WI38 (cell line): ENCODE measurements around the gene ZNF808.
A peak's percentile ranks its signal among the peaks of the same experiment; 100 is the strongest.

ENCODE experiments used
- H3K4me3 ChIP-seq: 2 replicates; pipeline ENCODE4 v1.5.1; 2011; ENCODE audit warnings: low read depth, mild to moderate bottlenecking, control low read depth, low read length
- TF ChIP-seq, protein P1 (sequence below): IDR thresholded peaks from 2 replicates; pipeline ENCODE4 v1.5.1; 2012; ENCODE audit warnings: low read depth, mild to moderate bottlenecking, control low read depth, low read length

ZNF808 gene

GRCh38 chr19:52599241-52599640, 71.8 kb downstream of the ZNF808 start:
- no peak overlapping the region for H3K4me3 ChIP-seq
- TF ChIP-seq, protein P1, sequence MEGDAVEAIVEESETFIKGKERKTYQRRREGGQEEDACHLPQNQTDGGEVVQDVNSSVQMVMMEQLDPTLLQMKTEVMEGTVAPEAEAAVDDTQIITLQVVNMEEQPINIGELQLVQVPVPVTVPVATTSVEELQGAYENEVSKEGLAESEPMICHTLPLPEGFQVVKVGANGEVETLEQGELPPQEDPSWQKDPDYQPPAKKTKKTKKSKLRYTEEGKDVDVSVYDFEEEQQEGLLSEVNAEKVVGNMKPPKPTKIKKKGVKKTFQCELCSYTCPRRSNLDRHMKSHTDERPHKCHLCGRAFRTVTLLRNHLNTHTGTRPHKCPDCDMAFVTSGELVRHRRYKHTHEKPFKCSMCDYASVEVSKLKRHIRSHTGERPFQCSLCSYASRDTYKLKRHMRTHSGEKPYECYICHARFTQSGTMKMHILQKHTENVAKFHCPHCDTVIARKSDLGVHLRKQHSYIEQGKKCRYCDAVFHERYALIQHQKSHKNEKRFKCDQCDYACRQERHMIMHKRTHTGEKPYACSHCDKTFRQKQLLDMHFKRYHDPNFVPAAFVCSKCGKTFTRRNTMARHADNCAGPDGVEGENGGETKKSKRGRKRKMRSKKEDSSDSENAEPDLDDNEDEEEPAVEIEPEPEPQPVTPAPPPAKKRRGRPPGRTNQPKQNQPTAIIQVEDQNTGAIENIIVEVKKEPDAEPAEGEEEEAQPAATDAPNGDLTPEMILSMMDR: no peak

DNA sequence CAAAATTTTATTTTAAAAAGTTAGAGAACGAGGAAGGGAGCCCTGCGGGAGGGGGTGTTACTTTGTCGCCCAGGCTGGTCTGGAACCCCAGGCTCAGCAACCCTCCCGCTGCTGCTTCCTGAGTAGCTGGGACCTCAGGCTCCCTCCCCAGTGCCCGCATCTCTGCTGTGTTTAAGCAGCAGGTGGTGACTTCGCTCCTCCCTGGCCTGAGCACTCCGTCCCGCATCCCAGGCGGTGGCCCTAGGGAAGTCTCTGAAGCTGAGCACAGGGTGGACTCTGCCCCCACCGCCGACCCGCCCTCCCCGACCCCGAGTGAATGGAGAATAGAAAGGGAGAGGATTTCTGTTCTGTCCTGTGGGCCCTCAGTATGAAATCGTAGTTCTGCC, 73.2 kb downstream of the ZNF808 start:
- TF ChIP-seq, protein P1: no peak
- peak overlapping the region; percentile 70 for H3K4me3 ChIP-seq

DNA sequence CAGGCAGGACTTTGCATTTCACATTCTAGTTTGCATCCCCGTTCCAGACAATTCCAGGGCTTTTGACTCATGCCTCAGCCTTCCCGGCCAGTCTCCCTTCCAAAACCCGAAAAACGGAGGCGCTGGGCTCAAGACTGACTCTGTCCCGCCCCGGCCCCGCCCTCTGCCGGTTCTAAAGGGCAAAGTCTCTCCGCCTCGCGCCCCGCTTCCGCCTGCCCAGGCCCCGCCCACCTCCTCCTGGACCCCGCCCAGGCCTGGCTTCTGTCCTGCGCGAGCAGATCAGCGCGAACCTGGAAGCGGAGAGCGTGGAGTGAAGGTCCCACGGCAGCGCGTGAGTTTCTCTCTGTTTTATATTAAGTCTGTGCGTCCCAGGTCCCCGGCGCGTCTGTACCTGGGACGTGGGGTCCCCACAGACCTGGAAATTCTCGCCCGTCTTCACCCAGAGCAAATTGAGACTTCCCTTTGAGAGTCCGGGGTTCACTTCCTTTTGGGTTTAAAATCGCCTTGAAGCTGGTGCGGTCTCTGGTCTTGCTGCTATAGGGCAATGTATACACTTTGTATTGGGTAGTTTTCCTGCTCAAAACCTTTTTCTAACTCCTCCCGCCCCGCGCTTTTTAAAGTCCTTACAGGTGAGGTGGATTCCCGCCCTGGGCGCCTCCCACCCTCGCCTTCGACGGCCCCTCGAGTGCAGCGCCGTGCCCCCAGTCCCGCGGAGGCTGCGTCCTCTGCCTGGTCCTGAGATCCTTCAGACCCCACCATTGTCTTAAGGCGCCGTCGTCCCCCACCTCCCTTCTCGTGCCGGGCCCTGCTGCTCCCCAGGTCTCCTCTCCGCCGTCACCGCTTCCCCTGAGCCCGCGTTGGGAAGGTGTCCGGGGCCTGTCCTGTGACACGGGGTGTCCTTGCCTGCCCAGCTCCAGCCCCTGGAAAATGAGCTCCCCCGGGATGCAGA, 73.8 kb downstream of the ZNF808 start:
- TF ChIP-seq, protein P1: no peak
- peak overlapping the region; percentile 70 for H3K4me3 ChIP-seq

- H3K4me3 ChIP-seq: peak overlapping the region; percentile 70
Measured at GRCh38 chr19:52601974-52602366, 74.5 kb downstream of the ZNF808 start.

DNA sequence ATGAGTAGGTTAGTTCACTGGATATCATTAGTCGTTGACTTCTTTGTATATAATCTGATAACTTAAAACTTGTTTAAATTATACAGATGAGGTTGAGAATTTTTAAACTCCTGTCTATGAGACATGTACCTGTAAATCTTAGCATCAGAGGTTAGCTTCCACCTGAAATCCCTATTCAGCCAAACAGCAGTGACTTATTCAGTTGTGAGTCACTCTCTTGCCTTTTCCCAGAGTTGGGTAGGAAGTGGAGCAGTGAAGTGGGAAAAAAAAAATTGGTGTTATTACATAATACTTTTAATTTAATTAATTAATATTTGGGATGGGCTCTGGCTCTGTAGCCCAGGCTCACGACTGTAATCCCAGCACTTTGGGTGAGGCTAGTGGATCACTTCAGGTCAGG, 75.5 kb downstream of the ZNF808 start:
- H3K4me3 ChIP-seq: no peak overlapping the region

GRCh38 chr19:52603558-52604207, 76.2 kb downstream of the ZNF808 start:
- TF ChIP-seq, protein P1: no peak
- no peak overlapping the region for H3K4me3 ChIP-seq

More for the DNA sequence above, 75.5 kb downstream of the ZNF808 start:
- TF ChIP-seq, protein P1: no peak
